Tibial artery (tissue), 4 donors: Measurements from ENCODE around the gene PAFAH1B2.
"Not testable (repeated sequence)": the region's sequence is repeated elsewhere in the genome, so short reads cannot be mapped to it uniquely, and the experiment has no call there.

Experiments used
- DNase-seq, 2 donors: peaks; one replicate each; pipeline ENCODE4 v3.0.0-alpha.2; 2019
- H3K27ac ChIP-seq, 2 donors: fragments of 200-600 bp; sonication (generic) in 1 of 2; 1 replicate in 1 of 2; 2 replicates in 1 of 2; pipeline ENCODE4 v1.5.1; 2018 to 2019; ENCODE audit warnings: mild to moderate bottlenecking in 1 of 2
- H3K27me3 ChIP-seq, 2 donors: fragments of 200-600 bp; sonication (generic) in 1 of 2; one replicate each; pipeline versions ENCODE4 v1.5.1 to v1.6.0; 2016 to 2019
- H3K36me3 ChIP-seq, 3 donors: fragments of 200-600 bp; sonication (generic) in 2 of 3; one replicate each; pipeline ENCODE4 v1.5.1; 2016 to 2019; ENCODE audit warnings: mild to moderate bottlenecking in 2 of 3
- H3K4me1 ChIP-seq, 4 donors: fragments of 200-600 bp; sonication (generic) in 2 of 4; 1 replicate in 3 of 4; 2 replicates in 1 of 4; pipeline ENCODE4 v1.5.1; 2016 to 2019
- H3K4me3 ChIP-seq, 2 donors: fragments of 200-600 bp; sonication (generic) in 1 of 2; 1 replicate in 1 of 2; 2 replicates in 1 of 2; pipeline ENCODE4 v1.5.1; 2018 to 2019; ENCODE audit warnings: mild to moderate bottlenecking in 2 of 2
- H3K9me3 ChIP-seq, 3 donors: fragments of 200-600 bp; sonication (generic) in 1 of 3; one replicate each; pipeline ENCODE4 v1.5.1; 2016 to 2019
- CTCF ChIP-seq, 2 experiments: fragments of 200-600 bp in 1 of 2; fragments of 450-650 bp in 1 of 2; IDR thresholded peaks; one replicate each; pipeline ENCODE4 v1.5.1; 2017 to 2019; ENCODE audit warnings: antibody characterized with exemption in 2 of 2, mild to moderate bottlenecking in 1 of 2, moderate library complexity in 1 of 2
- intact Hi-C: fragments of 100-400 bp; cut with DNase I; formaldehyde crosslinking; loops from one replicate; pipeline ENCODE4 v1.15.0; 2023; ENCODE audit warnings: low total_unique reads

PAFAH1B2 gene

GRCh38 chr11:117107701-117108590, 36.1 kb upstream of the PAFAH1B2 start:
- H3K27me3 ChIP-seq = no peaks in the 10 kb centered on the region
- no peak overlapping the region for H3K4me3 ChIP-seq
- no peaks in the 10 kb centered on the region for H3K36me3 ChIP-seq
- H3K27ac ChIP-seq = no peak overlapping the region
- no peaks in the 10 kb centered on the region for H3K9me3 ChIP-seq
- peaks cover 0 to 6% (median 1%) of the 10 kb centered on the region in 4 donors for H3K4me1 ChIP-seq
- TF ChIP-seq CTCF (IDR thresholded peaks at IDR 0.05) = no peak
- DNase-seq = no peak
- intact Hi-C loops = loop anchor here (5.0 kb wide), 1 partner anchor 316 kb away; the partner anchor contains the start of gene APOA5

- no peak for TF ChIP-seq CTCF (IDR thresholded peaks at IDR 0.05)
Observed at GRCh38 chr11:117110294-117110950, 33.7 kb upstream of the PAFAH1B2 start.

GRCh38 chr11:117112497-117112896, 31.6 kb upstream of the PAFAH1B2 start:
- H3K27ac ChIP-seq, H3K4me3 ChIP-seq, H3K9me3 ChIP-seq, DNase-seq, H3K4me1 ChIP-seq, intact Hi-C loops, H3K36me3 ChIP-seq, H3K27me3 ChIP-seq: not testable (repeated sequence)

More at GRCh38 chr11:117110294-117110950, 33.7 kb upstream of the PAFAH1B2 start:
- H3K4me1 ChIP-seq = peaks cover 0 to 6% (median 1%) of the 10 kb centered on the region in 4 donors
- no peaks in the 10 kb centered on the region for H3K9me3 ChIP-seq
- H3K27ac ChIP-seq = no peak overlapping the region
- H3K36me3 ChIP-seq = no peaks in the 10 kb centered on the region
- H3K4me3 ChIP-seq = no peak overlapping the region
- H3K27me3 ChIP-seq = no peaks in the 10 kb centered on the region
- DNase-seq = no peak
- intact Hi-C loops = no loop called here

- intact Hi-C loops, DNase-seq, H3K36me3 ChIP-seq, H3K27me3 ChIP-seq, H3K27ac ChIP-seq, H3K4me1 ChIP-seq, H3K9me3 ChIP-seq, H3K4me3 ChIP-seq: not testable (repeated sequence)
Observed at GRCh38 chr11:117112939-117113338, 31.1 kb upstream of the PAFAH1B2 start.

- no peaks in the 10 kb centered on the region for H3K27me3 ChIP-seq
- H3K4me3 ChIP-seq = no peak overlapping the region
- TF ChIP-seq CTCF (IDR thresholded peaks at IDR 0.05) = no peak
- H3K9me3 ChIP-seq = no peaks in the 10 kb centered on the region
- H3K27ac ChIP-seq = no peak overlapping the region
- no peak for DNase-seq
- intact Hi-C loops = no loop called here
- H3K36me3 ChIP-seq = no peaks in the 10 kb centered on the region
- H3K4me1 ChIP-seq = no peaks in the 10 kb centered on the region
Observed at GRCh38 chr11:117117681-117118080, 26.4 kb upstream of the PAFAH1B2 start.

GRCh38 chr11:117121176-117121575, 22.9 kb upstream of the PAFAH1B2 start:
- no peak for DNase-seq
- no peak for TF ChIP-seq CTCF (IDR thresholded peaks at IDR 0.05)
- Histone ChIP-seq H3K4me3 (no peak overlapping the region), H3K4me1 (no peaks in the 10 kb centered on the region), H3K27ac (no peak overlapping the region), H3K36me3 (no peaks in the 10 kb centered on the region), H3K27me3 (no peaks in the 10 kb centered on the region), H3K9me3 (no peaks in the 10 kb centered on the region)
- intact Hi-C loops = no loop called here
